Smooth muscle cell (in vitro differentiated cells): Measurements from ENCODE around the gene BAIAP2L1. TPM values are rescaled to one million over a fixed set of nuclear protein-coding genes. Genes with fewer than 3 reads are reported as not detected.

Experiments used
- DNase-seq: peaks from one replicate; lab custom pipeline; 2025; ENCODE audit not compliant: unreplicated experiment; lab: John Stamatoyannopoulos, UW
- H2AFZ ChIP-seq: fragments of 200-600 bp; sonication (generic); 2 replicates; pipeline ENCODE4 v1.6.0; 2016; ENCODE audit warnings: antibody characterized with exemption, low read depth, mild to moderate bottlenecking
- H3F3A ChIP-seq: fragments of 200-600 bp; sonication (generic); 2 replicates; pipeline ENCODE4 v1.6.0; 2017; ENCODE audit warnings: antibody characterized with exemption, low read depth
- H3K27ac ChIP-seq: fragments of 200-600 bp; sonication (generic); 2 replicates; pipeline ENCODE4 v1.5.1; 2016; ENCODE audit warnings: low read depth, mild to moderate bottlenecking
- H3K27me3 ChIP-seq: fragments of 200-600 bp; sonication (generic); 2 replicates; pipeline ENCODE4 v1.6.1; 2016; ENCODE audit warnings: low read depth, mild to moderate bottlenecking
- H3K36me3 ChIP-seq: fragments of 200-600 bp; sonication (generic); 2 replicates; pipeline ENCODE4 v1.5.1; 2016; ENCODE audit warnings: low read depth
- H3K4me1 ChIP-seq: fragments of 200-600 bp; sonication (generic); 2 replicates; pipeline ENCODE4 v1.5.1; 2016; ENCODE audit warnings: low read depth
- H3K4me2 ChIP-seq: fragments of 200-600 bp; sonication (generic); 2 replicates; pipeline ENCODE4 v1.6.0; 2016; ENCODE audit warnings: mild to moderate bottlenecking
- H3K4me3 ChIP-seq: fragments of 200-600 bp; sonication (generic); 2 replicates; pipeline ENCODE4 v1.5.1; 2016; ENCODE audit warnings: mild to moderate bottlenecking
- H3K79me2 ChIP-seq: fragments of 200-600 bp; sonication (generic); 2 replicates; pipeline ENCODE4 v1.6.0; 2016; ENCODE audit warnings: low read depth, mild to moderate bottlenecking
- H3K9ac ChIP-seq: fragments of 200-600 bp; sonication (generic); 2 replicates; pipeline ENCODE4 v1.6.0; 2016; ENCODE audit warnings: low read depth
- H3K9me3 ChIP-seq: fragments of 200-600 bp; sonication (generic); replicated peaks from 2 replicates; pipeline ENCODE4 v1.5.1; 2016; ENCODE audit warnings: low read depth
- H4K20me1 ChIP-seq: fragments of 200-600 bp; sonication (generic); 2 replicates; pipeline ENCODE4 v1.6.0; 2016; ENCODE audit warnings: low read depth
- WGBS: methylation state at CpG from one replicate; pipeline ENCODE4 v1.1.7; 2016; ENCODE audit warnings: low lambda C conversion rate; 5-methylcytosine and 5-hydroxymethylcytosine counted together
- polyA plus RNA-seq: library from polyadenylated mRNA; unstranded; fragments of >200 nt; fragmentation: Nextera tagmentation; extraction: Ambion mirVana; gene quantifications from 2 replicates; pipeline ENCODE4 v1.2.1, GENCODE V29; 2016
- total RNA-seq: library from RNA; depleted of rRNA; stranded (reverse); fragments of >200 nt; gene quantifications from 2 replicates; pipeline ENCODE4 v1.2.3, GENCODE V29; 2014
- TF ChIP-seq, protein P1 (sequence below): fragments of 200-600 bp; sonication (generic); IDR thresholded peaks from 2 replicates; pipeline ENCODE4 v1.5.1; 2017; ENCODE audit warnings: borderline replicate concordance, mild to moderate bottlenecking, antibody characterized with exemption; ENCODE audit not compliant: insufficient read depth, poor library complexity, severe bottlenecking

BAIAP2L1 gene
- total and polyA plus RNA-seq, 2 experiments from 2014 or later = 45.0 to 55.1 TPM

DNA sequence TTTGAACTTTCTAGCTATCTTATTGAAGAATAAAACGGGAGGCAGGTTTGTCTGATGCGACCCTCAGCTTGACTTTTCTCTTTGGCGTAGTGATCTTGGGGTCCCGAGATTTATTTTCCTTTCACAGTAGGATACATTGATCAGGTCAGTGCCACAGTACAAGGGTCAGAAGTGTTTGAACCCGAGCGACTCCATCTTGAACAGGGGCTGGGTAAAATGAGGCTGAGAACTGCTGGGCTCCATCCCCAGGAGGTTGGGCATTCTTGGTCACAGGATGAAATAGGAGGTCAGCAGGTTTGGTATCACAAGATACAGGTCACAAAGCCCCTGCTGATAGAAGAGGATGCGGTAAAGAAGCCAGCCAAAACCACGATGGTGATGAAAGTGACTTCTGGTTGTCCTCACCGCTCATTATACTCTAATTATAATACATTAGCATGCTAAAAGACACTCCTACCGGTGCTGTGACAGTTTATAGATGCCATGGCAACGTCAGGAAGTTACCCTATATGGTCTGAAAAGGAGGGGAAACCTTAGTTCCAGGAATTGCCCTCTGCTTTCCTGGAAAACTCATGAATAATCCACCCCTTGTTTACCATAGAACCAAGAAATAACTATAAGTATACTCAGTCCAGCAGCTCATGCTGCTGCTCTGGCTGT, 145.8 kb downstream of the BAIAP2L1 start:
- Histone ChIP-seq H3K9ac (no peak overlapping the region), H3K27ac (no peak overlapping the region), H3K4me2 (no peak overlapping the region), H3K4me1 (peaks cover 14% of the 10 kb centered on the region), H3K36me3 (no peaks in the 10 kb centered on the region), H2AFZ (no peak overlapping the region), H3K27me3 (no peaks in the 10 kb centered on the region), H3F3A (no peaks in the 10 kb centered on the region), H3K79me2 (peaks cover 22% of the 10 kb centered on the region), H3K9me3 (no peaks in the 10 kb centered on the region), H4K20me1 (peaks cover 3% of the 10 kb centered on the region), H3K4me3 (no peak overlapping the region)
- TF ChIP-seq, protein P1, sequence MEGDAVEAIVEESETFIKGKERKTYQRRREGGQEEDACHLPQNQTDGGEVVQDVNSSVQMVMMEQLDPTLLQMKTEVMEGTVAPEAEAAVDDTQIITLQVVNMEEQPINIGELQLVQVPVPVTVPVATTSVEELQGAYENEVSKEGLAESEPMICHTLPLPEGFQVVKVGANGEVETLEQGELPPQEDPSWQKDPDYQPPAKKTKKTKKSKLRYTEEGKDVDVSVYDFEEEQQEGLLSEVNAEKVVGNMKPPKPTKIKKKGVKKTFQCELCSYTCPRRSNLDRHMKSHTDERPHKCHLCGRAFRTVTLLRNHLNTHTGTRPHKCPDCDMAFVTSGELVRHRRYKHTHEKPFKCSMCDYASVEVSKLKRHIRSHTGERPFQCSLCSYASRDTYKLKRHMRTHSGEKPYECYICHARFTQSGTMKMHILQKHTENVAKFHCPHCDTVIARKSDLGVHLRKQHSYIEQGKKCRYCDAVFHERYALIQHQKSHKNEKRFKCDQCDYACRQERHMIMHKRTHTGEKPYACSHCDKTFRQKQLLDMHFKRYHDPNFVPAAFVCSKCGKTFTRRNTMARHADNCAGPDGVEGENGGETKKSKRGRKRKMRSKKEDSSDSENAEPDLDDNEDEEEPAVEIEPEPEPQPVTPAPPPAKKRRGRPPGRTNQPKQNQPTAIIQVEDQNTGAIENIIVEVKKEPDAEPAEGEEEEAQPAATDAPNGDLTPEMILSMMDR = no peak
- 93% methylated on average over 11 of the region's 11 CpGs for WGBS
- no peak for DNase-seq

- no peaks in the 10 kb centered on the region for H3F3A ChIP-seq
- no peak overlapping the region for H3K9ac ChIP-seq
- H3K4me1 ChIP-seq = peaks cover 14% of the 10 kb centered on the region
- TF ChIP-seq, protein P1 = no peak
- H3K79me2 ChIP-seq = peaks cover 22% of the 10 kb centered on the region
- DNase-seq = no peak
- H3K36me3 ChIP-seq = no peaks in the 10 kb centered on the region
- no peak overlapping the region for H3K4me3 ChIP-seq
- WGBS = 83% methylated on average over 4 of the region's 4 CpGs
- no peak overlapping the region for H3K4me2 ChIP-seq
- H2AFZ ChIP-seq = no peak overlapping the region
- H4K20me1 ChIP-seq = peaks cover 3% of the 10 kb centered on the region
- no peaks in the 10 kb centered on the region for H3K9me3 ChIP-seq
- no peak overlapping the region for H3K27ac ChIP-seq
- no peaks in the 10 kb centered on the region for H3K27me3 ChIP-seq
Observed at GRCh38 chr7:98254516-98254915, 146.4 kb downstream of the BAIAP2L1 start.

DNA sequence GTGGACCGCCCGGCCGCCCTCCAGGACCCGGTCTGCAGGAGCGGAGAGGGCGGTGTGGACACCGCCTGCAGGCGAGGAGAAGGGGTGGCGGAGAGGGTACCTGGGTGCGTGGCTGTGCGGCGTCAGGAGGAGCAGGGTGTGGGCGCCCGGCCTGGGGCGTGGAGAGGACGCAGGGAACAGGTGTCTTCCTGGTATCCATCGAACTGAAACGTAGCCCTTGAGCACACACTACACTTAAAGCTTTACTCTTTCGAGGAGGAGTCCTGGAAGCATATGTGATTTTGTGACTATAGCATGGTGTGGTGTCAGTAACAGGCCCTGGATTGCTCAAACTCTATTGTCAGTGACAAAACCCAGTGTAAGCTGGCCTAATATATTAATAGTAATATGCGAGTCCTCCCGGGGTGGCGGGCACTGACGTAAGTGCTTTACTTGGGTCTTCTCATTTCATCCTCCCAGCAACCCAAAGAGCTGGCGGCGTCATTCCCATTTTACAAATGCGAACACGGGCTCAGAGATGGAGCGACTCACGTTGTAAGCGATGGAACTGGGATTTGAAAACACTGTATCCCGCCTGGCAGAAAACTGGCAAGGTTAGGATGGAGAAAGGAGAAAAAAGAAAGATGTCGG, 148.3 kb downstream of the BAIAP2L1 start:
- TF ChIP-seq, protein P1 = no peak
- Histone ChIP-seq H3K4me1 (peaks cover 14% of the 10 kb centered on the region), H4K20me1 (peaks cover 3% of the 10 kb centered on the region), H3F3A (no peaks in the 10 kb centered on the region), H2AFZ (peak overlapping the region; percentile 75), H3K27ac (no peak overlapping the region), H3K9ac (peak overlapping the region; percentile 45), H3K36me3 (no peaks in the 10 kb centered on the region), H3K79me2 (peaks cover 22% of the 10 kb centered on the region), H3K9me3 (no peaks in the 10 kb centered on the region), H3K4me2 (peak overlapping the region; percentile 98), H3K27me3 (no peaks in the 10 kb centered on the region), H3K4me3 (peak overlapping the region; percentile 80)
- WGBS = 29% methylated on average over 16 of the region's 32 CpGs
- DNase-seq = no peak
